Adipocyte (in vitro differentiated cells): ENCODE data around the gene ARHGEF26.
"Not testable (repeated sequence)": the region's sequence is repeated elsewhere in the genome, so short reads cannot be mapped to it uniquely, and the experiment has no call there.

Source experiments
- DNase-seq: peaks from one replicate; pipeline ENCODE4 v3.0.0-alpha.2; 2015; ENCODE audit warnings: low read depth
- H3K27me3 ChIP-seq: replicated peaks from 2 replicates; pipeline ENCODE4 v1.7.0; 2013; ENCODE audit warnings: mild to moderate bottlenecking, low read length, moderate library complexity; ENCODE audit not compliant: control insufficient read depth, insufficient read depth
- H3K36me3 ChIP-seq: 2 replicates; pipeline ENCODE4 v1.7.0; 2013; ENCODE audit warnings: low read length, mild to moderate bottlenecking, moderate library complexity; ENCODE audit not compliant: control insufficient read depth, insufficient read depth, severe bottlenecking
- H3K4me1 ChIP-seq: 2 replicates; pipeline ENCODE4 v1.7.0; 2013; ENCODE audit warnings: mild to moderate bottlenecking, low read length, moderate library complexity; ENCODE audit not compliant: control insufficient read depth, insufficient read depth
- H3K4me3 ChIP-seq: 2 replicates; pipeline ENCODE4 v1.7.0; 2013; ENCODE audit warnings: mild to moderate bottlenecking, low read length, moderate library complexity
- H3K9ac ChIP-seq: 2 replicates; pipeline ENCODE4 v1.7.0; 2013; ENCODE audit warnings: mild to moderate bottlenecking, low read length, moderate library complexity
- H3K9me3 ChIP-seq: 2 replicates; pipeline ENCODE4 v1.7.0; 2013; ENCODE audit warnings: mild to moderate bottlenecking, low read length, moderate library complexity; ENCODE audit not compliant: control insufficient read depth

The ARHGEF26 gene, protein sequence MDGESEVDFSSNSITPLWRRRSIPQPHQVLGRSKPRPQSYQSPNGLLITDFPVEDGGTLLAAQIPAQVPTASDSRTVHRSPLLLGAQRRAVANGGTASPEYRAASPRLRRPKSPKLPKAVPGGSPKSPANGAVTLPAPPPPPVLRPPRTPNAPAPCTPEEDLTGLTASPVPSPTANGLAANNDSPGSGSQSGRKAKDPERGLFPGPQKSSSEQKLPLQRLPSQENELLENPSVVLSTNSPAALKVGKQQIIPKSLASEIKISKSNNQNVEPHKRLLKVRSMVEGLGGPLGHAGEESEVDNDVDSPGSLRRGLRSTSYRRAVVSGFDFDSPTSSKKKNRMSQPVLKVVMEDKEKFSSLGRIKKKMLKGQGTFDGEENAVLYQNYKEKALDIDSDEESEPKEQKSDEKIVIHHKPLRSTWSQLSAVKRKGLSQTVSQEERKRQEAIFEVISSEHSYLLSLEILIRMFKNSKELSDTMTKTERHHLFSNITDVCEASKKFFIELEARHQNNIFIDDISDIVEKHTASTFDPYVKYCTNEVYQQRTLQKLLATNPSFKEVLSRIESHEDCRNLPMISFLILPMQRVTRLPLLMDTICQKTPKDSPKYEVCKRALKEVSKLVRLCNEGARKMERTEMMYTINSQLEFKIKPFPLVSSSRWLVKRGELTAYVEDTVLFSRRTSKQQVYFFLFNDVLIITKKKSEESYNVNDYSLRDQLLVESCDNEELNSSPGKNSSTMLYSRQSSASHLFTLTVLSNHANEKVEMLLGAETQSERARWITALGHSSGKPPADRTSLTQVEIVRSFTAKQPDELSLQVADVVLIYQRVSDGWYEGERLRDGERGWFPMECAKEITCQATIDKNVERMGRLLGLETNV

DNA sequence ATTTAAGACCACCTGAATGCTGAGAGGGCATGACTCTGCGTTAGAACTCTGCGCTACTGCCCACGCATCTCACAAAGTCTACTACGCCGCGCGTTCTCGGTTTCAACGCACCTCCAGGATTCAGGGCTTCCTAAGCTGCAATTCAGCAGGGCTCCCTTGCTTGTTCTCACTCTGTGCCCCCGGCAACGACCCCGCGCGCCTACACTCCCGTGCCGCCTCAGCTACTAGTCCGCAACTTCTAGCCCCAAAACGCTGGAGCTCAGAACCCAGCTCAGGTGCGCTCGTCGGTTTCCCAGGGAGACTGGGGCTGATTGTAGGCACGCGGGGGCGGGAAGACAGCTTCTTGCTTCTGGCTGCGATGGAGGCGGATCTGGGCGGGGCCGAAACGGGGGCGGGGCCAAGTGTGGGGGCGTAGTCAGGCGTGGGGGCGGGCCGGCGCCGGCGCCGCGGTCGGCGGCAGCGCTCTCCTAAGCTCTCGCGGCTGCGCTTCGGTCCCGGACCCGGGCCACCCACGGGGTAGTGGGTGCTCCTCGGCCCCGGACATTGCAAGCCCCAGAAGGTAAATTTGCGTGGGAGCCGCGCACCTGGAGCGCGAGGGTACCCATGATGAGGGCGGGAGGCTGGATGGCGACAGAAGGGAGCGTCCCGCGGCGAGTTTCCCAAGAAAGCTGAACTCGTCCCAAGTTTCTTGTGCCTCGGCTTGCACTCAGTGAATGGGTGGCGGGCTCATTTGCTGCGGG, at the start of gene ARHGEF26:
Gene ARHGEF26 (plus strand): TSS at position 430 of the 740 bp plus-strand sequence. CDS start 603 bp downstream, outside the sequence.
- Histone ChIP-seq H3K4me1 (peaks cover 31% of the 10 kb centered on the region), H3K27me3 (no peaks in the 10 kb centered on the region), H3K4me3 (peak within 1 kb of the TSS; percentile 92), H3K36me3 (no peaks in the 10 kb centered on the region), H3K9me3 (no peaks in the 10 kb centered on the region), H3K9ac (peak within 1 kb of the TSS; percentile 88)
- peak; percentile 76 for DNase-seq

DNA sequence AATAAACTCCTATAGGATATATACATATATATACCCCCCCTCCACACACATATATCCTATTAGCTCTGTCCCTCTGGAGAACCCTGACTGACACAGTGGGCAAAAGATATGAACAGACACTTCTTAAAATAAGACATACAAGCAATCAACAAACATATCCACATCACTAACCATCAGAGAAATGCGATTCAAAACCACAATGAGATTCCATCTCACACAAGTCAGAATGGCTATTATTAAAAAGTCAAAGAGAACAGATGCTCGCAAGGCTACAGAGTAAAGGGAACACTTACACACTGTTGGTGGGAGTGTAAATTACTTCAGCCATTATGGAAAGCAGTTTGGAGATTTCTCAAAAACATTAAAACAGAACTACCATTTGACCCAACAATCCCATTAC, 46.2 kb upstream of the ARHGEF26 start:
- DNase-seq: no peak
- Histone ChIP-seq H3K36me3 (no peaks in the 10 kb centered on the region), H3K27me3 (no peaks in the 10 kb centered on the region), H3K9ac (no peak overlapping the region), H3K4me3 (no peak overlapping the region), H3K4me1 (no peaks in the 10 kb centered on the region), H3K9me3 (peaks cover 5% of the 10 kb centered on the region)

DNA sequence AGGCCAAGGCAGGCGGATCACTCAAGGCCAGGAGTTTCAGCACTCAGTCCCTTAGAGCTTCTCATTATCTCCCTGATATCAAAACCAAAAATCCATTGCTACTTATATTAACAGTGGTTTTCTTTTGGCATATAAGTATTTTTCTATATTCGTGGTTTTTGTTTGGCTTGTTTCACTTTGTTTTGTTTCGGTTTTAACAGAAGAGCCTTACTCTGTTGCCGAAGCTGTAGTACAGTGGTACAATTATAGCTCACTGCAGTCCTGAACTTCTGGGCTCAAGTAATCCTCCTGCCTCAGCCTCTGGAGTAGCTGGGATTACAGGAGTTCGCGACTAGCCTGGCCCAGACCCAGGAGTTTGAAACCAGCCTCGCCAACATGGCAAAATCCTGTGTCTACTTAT, 42.5 kb upstream of the ARHGEF26 start:
- Histone ChIP-seq H3K4me1 (no peaks in the 10 kb centered on the region), H3K9me3 (peaks cover 10% of the 10 kb centered on the region), H3K4me3 (no peak overlapping the region), H3K9ac (no peak overlapping the region), H3K27me3 (no peaks in the 10 kb centered on the region), H3K36me3 (no peaks in the 10 kb centered on the region)
- no peak for DNase-seq

DNA sequence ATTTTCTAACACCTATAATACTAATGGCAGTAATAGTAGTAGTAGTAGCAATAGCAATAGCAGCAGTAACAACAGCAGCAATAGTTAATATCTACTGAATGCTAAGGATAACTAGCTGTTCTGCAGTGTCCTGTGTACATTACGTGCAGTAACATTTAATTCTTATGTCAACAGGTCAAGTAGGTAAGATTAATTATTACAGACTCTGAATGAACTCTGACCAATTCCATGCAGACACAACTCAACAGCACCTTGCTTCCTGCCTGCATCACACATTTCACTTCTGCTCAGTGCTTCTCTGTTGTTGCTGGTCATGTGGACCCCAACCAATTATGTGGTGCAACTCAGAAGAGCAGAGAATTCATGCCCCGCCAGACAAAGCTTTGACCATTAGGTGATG, 39.9 kb upstream of the ARHGEF26 start:
- no peak for DNase-seq
- H3K27me3 ChIP-seq: no peaks in the 10 kb centered on the region
- H3K9me3 ChIP-seq: peaks cover 10% of the 10 kb centered on the region
- H3K9ac ChIP-seq: no peak overlapping the region
- H3K36me3 ChIP-seq: no peaks in the 10 kb centered on the region
- H3K4me1 ChIP-seq: no peaks in the 10 kb centered on the region
- no peak overlapping the region for H3K4me3 ChIP-seq

DNA sequence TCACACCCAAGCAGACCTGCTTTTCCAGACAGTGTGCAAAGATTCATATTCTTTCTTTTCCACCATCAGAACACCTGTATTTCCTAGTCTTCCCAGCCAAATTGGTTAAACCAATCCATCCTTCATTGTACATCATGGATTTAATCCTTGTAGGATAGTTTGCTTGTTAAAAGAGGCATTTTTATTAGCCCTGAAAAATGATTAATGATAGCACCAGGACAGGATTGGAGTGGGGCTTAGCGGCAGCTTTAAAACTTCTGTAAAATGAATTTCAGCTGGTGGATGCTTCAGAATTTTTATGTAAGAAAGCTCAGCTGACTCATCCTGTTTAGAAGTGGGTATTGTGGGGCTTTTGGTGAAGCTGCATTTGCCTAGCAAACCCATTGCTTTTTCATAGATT, 36.1 kb upstream of the ARHGEF26 start:
- no peaks in the 10 kb centered on the region for H3K4me1 ChIP-seq
- no peak overlapping the region for H3K9ac ChIP-seq
- H3K36me3 ChIP-seq: no peaks in the 10 kb centered on the region
- no peak for DNase-seq
- peaks cover 10% of the 10 kb centered on the region for H3K9me3 ChIP-seq
- no peaks in the 10 kb centered on the region for H3K27me3 ChIP-seq
- no peak overlapping the region for H3K4me3 ChIP-seq

DNA sequence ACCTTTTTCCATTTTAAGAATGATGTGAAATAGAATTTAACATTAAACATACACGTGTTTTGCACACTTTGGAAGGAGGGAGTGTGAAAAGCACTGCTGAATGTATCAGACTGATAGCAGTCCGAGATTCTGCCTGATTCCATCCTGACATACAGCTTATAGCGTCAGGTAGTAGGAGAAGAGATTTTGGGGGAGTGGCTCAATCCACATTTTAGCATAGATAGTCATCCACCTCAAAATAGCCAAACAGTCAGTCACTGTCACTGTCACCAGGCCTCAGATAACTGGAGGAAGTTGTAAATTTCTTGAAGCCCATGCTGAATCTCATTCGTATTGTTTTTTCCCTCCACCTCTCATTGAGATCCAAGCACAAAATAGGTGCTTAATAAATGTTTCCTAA, 35.4 kb upstream of the ARHGEF26 start:
- DNase-seq: no peak
- no peaks in the 10 kb centered on the region for H3K36me3 ChIP-seq
- H3K9me3 ChIP-seq: peaks cover 10% of the 10 kb centered on the region
- H3K9ac ChIP-seq: no peak overlapping the region
- no peaks in the 10 kb centered on the region for H3K27me3 ChIP-seq
- H3K4me3 ChIP-seq: no peak overlapping the region
- no peaks in the 10 kb centered on the region for H3K4me1 ChIP-seq

DNA sequence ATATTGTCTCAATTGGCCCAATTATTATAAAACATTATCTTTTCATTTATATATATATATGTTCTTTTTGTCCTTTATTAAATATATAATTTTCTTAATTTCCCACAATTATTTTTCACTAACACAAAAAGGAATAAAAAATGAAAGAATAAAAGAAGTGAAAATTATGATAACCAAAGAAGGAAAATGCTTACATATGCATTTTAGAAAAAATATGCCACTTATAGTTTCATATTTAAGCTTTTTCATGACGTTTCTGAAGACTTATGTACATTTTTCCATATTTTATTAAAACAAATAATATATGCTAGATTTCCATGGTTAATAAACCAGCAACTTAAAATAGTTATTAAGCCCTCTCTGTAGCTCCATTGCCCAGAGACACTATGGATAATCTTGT, 34.9 kb upstream of the ARHGEF26 start:
- no peak overlapping the region for H3K9ac ChIP-seq
- H3K36me3 ChIP-seq: no peaks in the 10 kb centered on the region
- H3K4me3 ChIP-seq: no peak overlapping the region
- no peaks in the 10 kb centered on the region for H3K4me1 ChIP-seq
- peaks cover 10% of the 10 kb centered on the region for H3K9me3 ChIP-seq
- no peaks in the 10 kb centered on the region for H3K27me3 ChIP-seq
- no peak for DNase-seq

DNA sequence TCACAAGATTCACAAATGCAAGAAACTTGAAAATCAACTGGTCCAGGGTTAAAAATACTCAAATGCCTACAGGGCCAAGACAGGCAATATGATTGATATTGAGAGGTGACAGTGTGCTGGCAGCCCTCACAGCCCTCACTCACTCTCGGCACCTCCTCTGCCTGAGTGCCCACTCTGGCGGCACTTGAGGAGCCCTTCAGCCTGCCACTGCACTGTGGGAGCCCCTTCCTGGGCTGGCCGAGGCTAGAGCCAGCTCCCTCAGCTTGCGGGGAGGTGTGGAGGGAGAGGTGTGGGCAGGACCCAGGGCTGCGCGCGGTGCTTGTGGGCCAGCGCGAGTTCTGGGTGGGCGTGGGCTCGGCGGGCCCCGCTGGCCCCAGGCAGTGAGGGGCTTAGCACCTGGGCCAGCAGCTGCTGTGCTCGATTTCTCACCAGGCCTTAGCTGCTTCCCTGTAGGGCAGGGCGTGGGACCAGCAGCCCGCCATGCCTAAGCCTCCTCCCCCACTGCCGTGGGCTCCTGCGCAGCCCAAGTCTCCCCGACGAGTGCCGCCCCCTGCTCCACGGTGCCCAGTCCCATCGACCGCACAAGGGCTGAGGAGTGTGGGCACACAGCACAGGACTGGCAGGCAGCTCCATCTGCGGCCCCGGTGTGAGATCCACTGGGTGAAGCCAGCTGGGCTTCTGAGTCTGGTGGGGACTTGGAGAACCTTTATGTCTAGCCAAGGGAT, 33.3 kb upstream of the ARHGEF26 start:
- H3K27me3 ChIP-seq, H3K9me3 ChIP-seq, DNase-seq, H3K4me3 ChIP-seq, H3K9ac ChIP-seq, H3K36me3 ChIP-seq, H3K4me1 ChIP-seq: not testable (repeated sequence)

DNA sequence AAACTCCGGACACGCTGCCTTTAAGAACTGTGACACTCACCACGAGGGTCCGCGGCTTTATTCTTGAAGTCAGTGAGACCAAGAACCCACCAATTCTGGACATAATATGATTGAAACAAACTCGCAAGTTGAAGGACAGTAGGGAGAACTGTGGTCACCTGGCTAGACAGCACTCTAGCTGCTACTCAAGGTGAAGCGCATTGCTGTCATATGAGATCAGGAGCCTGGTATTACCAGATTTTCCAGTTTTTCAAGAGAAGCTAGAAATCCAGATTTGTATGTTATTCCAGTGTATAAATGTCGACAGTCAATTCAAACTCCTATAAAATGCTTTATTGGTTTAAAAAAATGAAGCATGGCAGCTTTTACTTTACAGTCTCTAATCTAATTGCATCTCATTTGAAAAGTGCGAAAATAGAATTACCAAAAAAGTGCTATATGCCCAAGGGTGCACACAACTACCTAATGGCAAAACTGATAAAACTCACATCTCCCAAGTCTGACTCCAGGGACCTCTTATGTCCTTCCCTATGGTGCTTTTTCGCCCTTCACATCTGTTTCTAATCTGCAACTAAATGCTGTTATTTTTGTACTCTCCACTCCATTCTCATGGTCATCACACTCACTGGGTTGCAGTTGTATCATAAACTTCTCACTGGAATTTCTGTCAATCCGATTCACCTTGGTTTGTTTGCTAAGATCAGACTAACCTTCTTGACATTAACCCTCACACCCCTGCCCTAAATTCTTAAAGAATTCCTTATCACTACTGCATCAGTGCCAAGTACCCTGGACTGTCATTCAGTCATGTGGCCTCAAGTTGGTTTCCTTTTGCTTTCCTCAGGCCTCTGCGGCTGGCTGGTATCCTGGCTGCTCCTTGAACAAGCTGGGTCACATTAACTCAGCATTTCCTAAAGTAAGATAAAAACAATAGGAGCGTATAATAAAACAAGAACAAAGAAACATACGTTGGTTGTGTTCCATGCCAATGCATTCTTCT, 31.5 kb upstream of the ARHGEF26 start:
- Histone ChIP-seq H3K4me1 (no peaks in the 10 kb centered on the region), H3K4me3 (no peak overlapping the region), H3K27me3 (no peaks in the 10 kb centered on the region), H3K36me3 (no peaks in the 10 kb centered on the region), H3K9ac (no peak overlapping the region), H3K9me3 (no peaks in the 10 kb centered on the region)
- peak; percentile 35 for DNase-seq

DNA sequence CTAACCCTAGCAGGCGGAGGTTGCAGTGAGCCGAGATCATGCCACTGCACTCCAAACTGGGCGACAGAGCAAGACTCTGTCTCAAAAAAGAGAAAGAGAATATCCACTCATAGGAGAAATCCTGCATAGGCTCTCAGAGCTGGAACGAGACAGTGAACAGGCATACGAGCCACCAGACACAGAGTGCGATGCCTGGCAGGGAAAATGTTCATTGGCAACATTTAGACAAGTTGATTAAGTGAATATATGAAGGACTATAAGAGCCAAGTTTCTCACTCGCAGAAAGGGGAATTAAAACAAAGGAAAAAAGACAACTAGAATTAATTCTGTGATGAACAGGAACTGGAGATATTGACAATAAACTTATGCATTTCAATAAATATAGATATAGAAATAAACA, 27.1 kb upstream of the ARHGEF26 start:
- no peak overlapping the region for H3K9ac ChIP-seq
- H3K36me3 ChIP-seq: no peaks in the 10 kb centered on the region
- no peak for DNase-seq
- H3K4me1 ChIP-seq: no peaks in the 10 kb centered on the region
- no peaks in the 10 kb centered on the region for H3K27me3 ChIP-seq
- H3K4me3 ChIP-seq: no peak overlapping the region
- H3K9me3 ChIP-seq: no peaks in the 10 kb centered on the region
